Loucy (cell line): ENCODE data around the gene JARID2.

Experiments used
- H2AFZ ChIP-seq: fragments of 200-600 bp; sonication (generic); 2 replicates; pipeline ENCODE4 v1.6.0; 2016; ENCODE audit warnings: antibody characterized with exemption, mild to moderate bottlenecking, low read length, moderate library complexity
- H3F3A ChIP-seq: fragments of 200-600 bp; 2 replicates; pipeline ENCODE4 v1.6.0; 2016; ENCODE audit warnings: antibody characterized with exemption, low read depth, mild to moderate bottlenecking
- H3K27me3 ChIP-seq: fragments of 200-600 bp; sonication (generic); 2 replicates; pipeline ENCODE4 v1.6.1; 2014; ENCODE audit warnings: low read length, mild to moderate bottlenecking; ENCODE audit not compliant: insufficient read depth, poor library complexity, severe bottlenecking
- H3K36me3 ChIP-seq: fragments of 200-600 bp; sonication (generic); 2 replicates; pipeline ENCODE4 v1.6.1; 2016; ENCODE audit warnings: low read length; ENCODE audit not compliant: insufficient read depth
- H3K4me1 ChIP-seq: fragments of 200-600 bp; sonication (generic); 2 replicates; pipeline ENCODE4 v1.5.1; 2014; ENCODE audit warnings: low read length, mild to moderate bottlenecking; ENCODE audit not compliant: insufficient read depth, poor library complexity, severe bottlenecking
- H3K4me2 ChIP-seq: fragments of 200-600 bp; sonication (generic); 2 replicates; pipeline ENCODE4 v1.6.0; 2014; ENCODE audit warnings: antibody characterized with exemption, low read length, low read depth, mild to moderate bottlenecking; ENCODE audit not compliant: poor library complexity, severe bottlenecking
- H3K4me3 ChIP-seq: fragments of 200-600 bp; sonication (generic); 2 replicates; pipeline ENCODE4 v1.5.1; 2014; ENCODE audit warnings: low read length, mild to moderate bottlenecking, mixed read lengths; ENCODE audit not compliant: poor library complexity, severe bottlenecking
- H3K79me2 ChIP-seq: fragments of 200-600 bp; sonication (generic); 2 replicates; pipeline ENCODE4 v1.6.1; 2014; ENCODE audit warnings: low read length; ENCODE audit not compliant: insufficient read depth
- H3K9ac ChIP-seq: fragments of 200-600 bp; sonication (generic); 2 replicates; pipeline ENCODE4 v1.6.0; 2014; ENCODE audit warnings: mild to moderate bottlenecking, low read depth, low read length, moderate library complexity; ENCODE audit not compliant: poor library complexity, severe bottlenecking
- H3K9me2 ChIP-seq: fragments of 200-600 bp; sonication (generic); replicated peaks from 2 replicates; pipeline ENCODE4 v1.6.1; 2016; ENCODE audit warnings: low read depth, low read length, mixed read lengths
- H3K9me3 ChIP-seq: fragments of 200-600 bp; sonication (generic); 2 replicates; pipeline ENCODE4 v1.6.1; 2014; ENCODE audit warnings: mild to moderate bottlenecking, antibody characterized with exemption, low read length, low read depth; ENCODE audit not compliant: insufficient read depth
- H4K20me1 ChIP-seq: fragments of 200-600 bp; sonication (generic); 2 replicates; pipeline ENCODE4 v1.6.0; 2014; ENCODE audit warnings: antibody characterized with exemption, low read length, mild to moderate bottlenecking; ENCODE audit not compliant: insufficient read depth, poor library complexity, severe bottlenecking
- EZH2phosphoT487 ChIP-seq: fragments of 200-600 bp; IDR thresholded peaks from 2 replicates; pipeline ENCODE4 v1.6.1; 2018; ENCODE audit warnings: antibody characterized with exemption, mild to moderate bottlenecking, moderate library complexity, borderline replicate concordance
- TF ChIP-seq, protein P1 (sequence below): fragments of 200-600 bp; sonication (generic); conservative IDR thresholded peaks from 2 replicates; pipeline ENCODE4 v1.5.1; 2014; ENCODE audit warnings: mild to moderate bottlenecking, antibody characterized with exemption, low read length

Gene JARID2

GRCh38 chr6:15513131-15513771 is 267.4 kb downstream of the JARID2 start:
- peaks cover 100% of the 10 kb centered on the region for H3K36me3 ChIP-seq

GRCh38 chr6:15513801-15514711 is 268.2 kb downstream of the JARID2 start:
- no peaks in the 10 kb centered on the region for H3F3A ChIP-seq

More at GRCh38 chr6:15513131-15513771, 267.4 kb downstream of the JARID2 start:
- Histone ChIP-seq H3K79me2 (peaks cover 18% of the 10 kb centered on the region; the same call in 1 of the 2 replicates), H3K9ac (no peak overlapping the region), H3K4me3 (no peak overlapping the region), H4K20me1 (peaks cover 38% of the 10 kb centered on the region), H2AFZ (no peak overlapping the region), H3K4me1 (no peaks in the 10 kb centered on the region), H3K9me3 (no peaks in the 10 kb centered on the region), H3K9me2 (no peaks in the 10 kb centered on the region), H3F3A (no peaks in the 10 kb centered on the region), H3K4me2 (no peak overlapping the region), H3K27me3 (no peaks in the 10 kb centered on the region)
- no peak for TF ChIP-seq EZH2phosphoT487
- TF ChIP-seq, protein P1, sequence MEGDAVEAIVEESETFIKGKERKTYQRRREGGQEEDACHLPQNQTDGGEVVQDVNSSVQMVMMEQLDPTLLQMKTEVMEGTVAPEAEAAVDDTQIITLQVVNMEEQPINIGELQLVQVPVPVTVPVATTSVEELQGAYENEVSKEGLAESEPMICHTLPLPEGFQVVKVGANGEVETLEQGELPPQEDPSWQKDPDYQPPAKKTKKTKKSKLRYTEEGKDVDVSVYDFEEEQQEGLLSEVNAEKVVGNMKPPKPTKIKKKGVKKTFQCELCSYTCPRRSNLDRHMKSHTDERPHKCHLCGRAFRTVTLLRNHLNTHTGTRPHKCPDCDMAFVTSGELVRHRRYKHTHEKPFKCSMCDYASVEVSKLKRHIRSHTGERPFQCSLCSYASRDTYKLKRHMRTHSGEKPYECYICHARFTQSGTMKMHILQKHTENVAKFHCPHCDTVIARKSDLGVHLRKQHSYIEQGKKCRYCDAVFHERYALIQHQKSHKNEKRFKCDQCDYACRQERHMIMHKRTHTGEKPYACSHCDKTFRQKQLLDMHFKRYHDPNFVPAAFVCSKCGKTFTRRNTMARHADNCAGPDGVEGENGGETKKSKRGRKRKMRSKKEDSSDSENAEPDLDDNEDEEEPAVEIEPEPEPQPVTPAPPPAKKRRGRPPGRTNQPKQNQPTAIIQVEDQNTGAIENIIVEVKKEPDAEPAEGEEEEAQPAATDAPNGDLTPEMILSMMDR: no peak

GRCh38 chr6:15515226-15515625 is 269.4 kb downstream of the JARID2 start:
- H3K27me3 ChIP-seq: no peaks in the 10 kb centered on the region
- no peaks in the 10 kb centered on the region for H3K9me3 ChIP-seq
- no peaks in the 10 kb centered on the region for H3K4me1 ChIP-seq
- H3K9me2 ChIP-seq: no peaks in the 10 kb centered on the region
- peaks cover 20% of the 10 kb centered on the region; the same call in 1 of the 2 replicates for H3K79me2 ChIP-seq
- peaks cover 27% of the 10 kb centered on the region for H4K20me1 ChIP-seq
- H3K4me2 ChIP-seq: no peak overlapping the region
- TF ChIP-seq EZH2phosphoT487: no peak
- TF ChIP-seq, protein P1: no peak
- no peak overlapping the region for H3K4me3 ChIP-seq
- H3F3A ChIP-seq: no peaks in the 10 kb centered on the region; the same call in 1 of the 2 replicates
- no peak overlapping the region for H2AFZ ChIP-seq
- no peak overlapping the region for H3K9ac ChIP-seq
- peaks cover 100% of the 10 kb centered on the region for H3K36me3 ChIP-seq

More at GRCh38 chr6:15513801-15514711, 268.2 kb downstream of the JARID2 start:
- no peak overlapping the region for H2AFZ ChIP-seq
- H3K27me3 ChIP-seq: no peaks in the 10 kb centered on the region
- H3K36me3 ChIP-seq: peaks cover 100% of the 10 kb centered on the region
- H3K4me1 ChIP-seq: no peaks in the 10 kb centered on the region
- no peak overlapping the region for H3K9ac ChIP-seq
- no peak overlapping the region for H3K4me3 ChIP-seq
- H3K9me2 ChIP-seq: no peaks in the 10 kb centered on the region
- no peak overlapping the region for H3K4me2 ChIP-seq
- TF ChIP-seq, protein P1: no peak
- no peak for TF ChIP-seq EZH2phosphoT487
- peaks cover 21% of the 10 kb centered on the region; the same call in 1 of the 2 replicates for H3K79me2 ChIP-seq
- no peaks in the 10 kb centered on the region for H3K9me3 ChIP-seq
- H4K20me1 ChIP-seq: peaks cover 30% of the 10 kb centered on the region
